NB4 (cell line): ENCODE measurements around the gene KRT80.
A peak's percentile ranks its signal among the peaks of the same experiment; 100 is the strongest.

ENCODE experiments used
- DNase-seq: peaks from one replicate; pipeline ENCODE4 v3.0.0; 2010; ENCODE audit warnings: low read depth
- H3K4me3 ChIP-seq: one replicate; pipeline ENCODE4 v1.5.1; 2011; ENCODE audit warnings: mild to moderate bottlenecking, low read depth, low read length, moderate library complexity
- CTCF ChIP-seq: IDR thresholded peaks from one replicate; pipeline ENCODE4 v1.5.1; 2012; ENCODE audit warnings: low read depth, low read length
- MAX ChIP-seq: IDR thresholded peaks from 2 replicates; pipeline ENCODE4 v1.6.1; 2011; ENCODE audit warnings: low read depth, low read length
- MYC ChIP-seq: IDR thresholded peaks from 2 replicates; pipeline ENCODE4 v1.6.1; 2011; ENCODE audit warnings: low read depth, low read length
- POLR2A ChIP-seq: IDR thresholded peaks from 2 replicates; pipeline ENCODE4 v1.6.1; 2011; ENCODE audit warnings: mild to moderate bottlenecking; ENCODE audit not compliant: insufficient read length; ENCODE audit errors: extremely low read depth

Gene KRT80

GRCh38 chr12:52147367-52147963 is 44.3 kb downstream of the KRT80 start:
- DNase-seq, result peak; percentile 69
- TF ChIP-seq CTCF (no peak), MAX (no peak), POLR2A (no peak), MYC (no peak)
- no peak overlapping the region for H3K4me3 ChIP-seq

DNA sequence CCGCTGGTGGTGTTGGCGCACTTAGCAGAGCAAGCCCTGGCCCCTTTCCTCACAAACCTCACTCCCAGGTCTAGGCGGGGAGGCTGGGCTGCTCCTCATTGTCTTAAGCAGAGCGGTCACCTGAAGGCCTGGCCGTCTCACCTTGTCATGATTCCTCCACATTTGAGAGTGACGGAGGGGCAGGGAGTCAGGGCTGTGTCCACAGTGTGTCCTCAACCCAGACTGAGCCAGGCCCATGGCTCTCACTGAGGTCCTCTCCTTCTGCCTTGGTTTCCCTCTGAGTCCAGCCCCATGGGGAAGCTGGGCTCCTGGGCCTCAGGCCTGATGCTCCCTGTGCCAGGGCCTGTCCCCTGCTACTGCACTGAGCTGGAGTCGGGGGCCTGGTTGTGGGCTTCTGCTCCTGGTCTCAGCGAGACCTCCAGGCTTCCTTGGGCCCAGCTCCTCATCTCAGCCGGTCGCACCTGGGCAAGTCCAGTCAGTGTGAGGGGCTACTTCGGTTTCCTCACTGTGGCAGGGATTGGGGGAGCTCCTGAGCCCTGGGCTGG is 44.9 kb downstream of the KRT80 start:
- TF ChIP-seq MAX (no peak), CTCF (no peak), MYC (no peak), POLR2A (no peak)
- H3K4me3 ChIP-seq, result no peak overlapping the region
- no peak for DNase-seq

GRCh38 chr12:52146089-52146821 is 45.6 kb downstream of the KRT80 start:
- H3K4me3 ChIP-seq, result no peak overlapping the region
- no peak for DNase-seq
- no peak for TF ChIP-seq MAX
- TF ChIP-seq POLR2A, result no peak
- TF ChIP-seq CTCF, result no peak
- no peak for TF ChIP-seq MYC

DNA sequence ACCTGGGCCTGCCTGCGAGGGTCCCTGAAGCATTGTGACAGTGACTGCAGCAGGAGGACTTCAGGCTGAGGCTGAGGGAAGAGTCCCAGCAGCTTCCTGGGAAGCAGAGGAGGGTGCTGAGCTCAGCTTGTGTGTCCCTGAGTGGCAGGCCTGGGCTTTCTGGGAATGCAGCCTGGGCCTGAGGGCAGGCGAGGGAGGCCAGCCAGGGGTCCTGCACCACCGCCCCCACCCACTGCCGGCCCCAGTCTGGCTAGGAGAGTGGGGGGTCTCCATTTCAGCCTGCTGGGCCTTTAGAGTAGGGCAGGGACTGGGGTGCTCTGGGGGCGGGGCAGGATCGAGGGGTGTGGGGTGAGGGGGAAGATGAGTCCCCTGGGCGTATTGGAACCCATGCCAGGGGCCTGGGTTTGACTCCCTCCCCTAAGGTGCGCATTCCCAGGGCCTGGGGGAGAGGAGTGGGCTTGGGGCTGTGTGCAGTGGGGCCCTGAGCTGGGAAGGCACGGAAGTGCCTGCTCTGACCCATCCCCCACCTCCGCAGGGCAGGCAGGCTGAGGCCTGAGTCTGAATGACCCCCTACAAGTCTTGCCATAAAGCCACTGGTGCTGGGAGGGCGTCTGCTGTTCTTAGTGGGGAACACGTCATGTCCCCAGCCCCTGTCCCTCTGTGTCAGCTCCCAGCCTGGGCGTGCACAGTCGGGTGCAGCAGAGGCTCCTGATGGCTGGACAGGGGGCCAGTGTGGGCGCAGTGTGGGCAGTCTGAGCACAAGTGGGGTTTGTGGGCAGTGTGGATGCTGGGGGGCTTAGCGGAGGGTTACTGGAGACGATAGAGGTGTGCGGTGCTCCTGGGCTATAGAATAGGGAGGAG is 46.4 kb downstream of the KRT80 start:
- no peak for TF ChIP-seq MYC
- TF ChIP-seq CTCF, result no peak
- no peak overlapping the region for H3K4me3 ChIP-seq
- no peak for DNase-seq

- no peak overlapping the region for H3K4me3 ChIP-seq
- DNase-seq, result no peak
- TF ChIP-seq CTCF, result no peak
- no peak for TF ChIP-seq MAX
- TF ChIP-seq MYC, result no peak
- no peak for TF ChIP-seq POLR2A
These were observed 47.1 kb downstream of the KRT80 start for GRCh38 chr12:52144512-52145227.
